ENCODE data around the gene NBEAL2. TPM values are rescaled to one million over a fixed set of nuclear protein-coding genes. Genes with fewer than 3 reads are reported as not detected.

The NBEAL2 gene
- total and polyA plus RNA-seq, 2 experiments from 2014 or later: 38.6 to 42.2 TPM

DNA sequence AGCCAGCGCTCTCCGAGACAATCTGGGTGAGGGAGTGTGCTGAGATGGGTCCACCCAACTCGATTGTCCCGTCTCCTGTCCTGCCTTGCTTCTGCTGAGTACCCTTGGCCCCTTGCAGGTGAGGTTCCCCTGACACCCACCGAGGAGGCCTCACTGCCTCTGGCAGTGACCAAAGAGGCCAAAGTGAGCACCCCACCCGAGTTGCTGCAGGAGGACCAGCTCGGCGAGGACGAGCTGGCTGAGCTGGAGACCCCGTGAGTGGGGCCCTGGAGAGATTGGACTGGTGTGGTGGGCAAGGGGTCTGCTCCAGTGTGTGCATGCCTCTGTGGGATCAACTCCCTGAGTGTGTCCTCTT is 23.6 kb downstream of the NBEAL2 start:
- no peaks in the 10 kb centered on the region for H3K27me3 ChIP-seq
- no peaks in the 10 kb centered on the region for H3K9me3 ChIP-seq (ENCODE audit: low read depth)
- H3K9me2 ChIP-seq (replicated peaks; ENCODE audit: insufficient read depth): no peaks in the 10 kb centered on the region
- TF ChIP-seq EZH2phosphoT487 (IDR thresholded peaks at IDR 0.05; ENCODE audit: low read depth, severe bottlenecking, unreplicated experiment): no peak
- TF ChIP-seq, protein P1, sequence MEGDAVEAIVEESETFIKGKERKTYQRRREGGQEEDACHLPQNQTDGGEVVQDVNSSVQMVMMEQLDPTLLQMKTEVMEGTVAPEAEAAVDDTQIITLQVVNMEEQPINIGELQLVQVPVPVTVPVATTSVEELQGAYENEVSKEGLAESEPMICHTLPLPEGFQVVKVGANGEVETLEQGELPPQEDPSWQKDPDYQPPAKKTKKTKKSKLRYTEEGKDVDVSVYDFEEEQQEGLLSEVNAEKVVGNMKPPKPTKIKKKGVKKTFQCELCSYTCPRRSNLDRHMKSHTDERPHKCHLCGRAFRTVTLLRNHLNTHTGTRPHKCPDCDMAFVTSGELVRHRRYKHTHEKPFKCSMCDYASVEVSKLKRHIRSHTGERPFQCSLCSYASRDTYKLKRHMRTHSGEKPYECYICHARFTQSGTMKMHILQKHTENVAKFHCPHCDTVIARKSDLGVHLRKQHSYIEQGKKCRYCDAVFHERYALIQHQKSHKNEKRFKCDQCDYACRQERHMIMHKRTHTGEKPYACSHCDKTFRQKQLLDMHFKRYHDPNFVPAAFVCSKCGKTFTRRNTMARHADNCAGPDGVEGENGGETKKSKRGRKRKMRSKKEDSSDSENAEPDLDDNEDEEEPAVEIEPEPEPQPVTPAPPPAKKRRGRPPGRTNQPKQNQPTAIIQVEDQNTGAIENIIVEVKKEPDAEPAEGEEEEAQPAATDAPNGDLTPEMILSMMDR (IDR thresholded peaks at IDR 0.05; ENCODE audit: poor library complexity): no peak
- no peak overlapping the region for H3K4me3 ChIP-seq
- 91% methylated on average over 8 of the region's 10 CpGs for WGBS (ENCODE audit: low lambda C conversion rate, missing lambda C conversion rate)
- no peak overlapping the region for H2AFZ ChIP-seq
- H3K36me3 ChIP-seq (replicated peaks; ENCODE audit: insufficient read depth, low read depth): no peaks in the 10 kb centered on the region
- no peak overlapping the region for H3K4me2 ChIP-seq
- DNase-seq (ENCODE audit: low spot score): no peak
- H3K79me2 ChIP-seq: no peaks in the 10 kb centered on the region
- H3K27ac ChIP-seq: no peak overlapping the region
- H4K20me1 ChIP-seq (ENCODE audit: insufficient read depth, poor library complexity, severe bottlenecking): no peaks in the 10 kb centered on the region
- H3K4me1 ChIP-seq (ENCODE audit: insufficient read depth): peaks cover 4% of the 10 kb centered on the region

DNA sequence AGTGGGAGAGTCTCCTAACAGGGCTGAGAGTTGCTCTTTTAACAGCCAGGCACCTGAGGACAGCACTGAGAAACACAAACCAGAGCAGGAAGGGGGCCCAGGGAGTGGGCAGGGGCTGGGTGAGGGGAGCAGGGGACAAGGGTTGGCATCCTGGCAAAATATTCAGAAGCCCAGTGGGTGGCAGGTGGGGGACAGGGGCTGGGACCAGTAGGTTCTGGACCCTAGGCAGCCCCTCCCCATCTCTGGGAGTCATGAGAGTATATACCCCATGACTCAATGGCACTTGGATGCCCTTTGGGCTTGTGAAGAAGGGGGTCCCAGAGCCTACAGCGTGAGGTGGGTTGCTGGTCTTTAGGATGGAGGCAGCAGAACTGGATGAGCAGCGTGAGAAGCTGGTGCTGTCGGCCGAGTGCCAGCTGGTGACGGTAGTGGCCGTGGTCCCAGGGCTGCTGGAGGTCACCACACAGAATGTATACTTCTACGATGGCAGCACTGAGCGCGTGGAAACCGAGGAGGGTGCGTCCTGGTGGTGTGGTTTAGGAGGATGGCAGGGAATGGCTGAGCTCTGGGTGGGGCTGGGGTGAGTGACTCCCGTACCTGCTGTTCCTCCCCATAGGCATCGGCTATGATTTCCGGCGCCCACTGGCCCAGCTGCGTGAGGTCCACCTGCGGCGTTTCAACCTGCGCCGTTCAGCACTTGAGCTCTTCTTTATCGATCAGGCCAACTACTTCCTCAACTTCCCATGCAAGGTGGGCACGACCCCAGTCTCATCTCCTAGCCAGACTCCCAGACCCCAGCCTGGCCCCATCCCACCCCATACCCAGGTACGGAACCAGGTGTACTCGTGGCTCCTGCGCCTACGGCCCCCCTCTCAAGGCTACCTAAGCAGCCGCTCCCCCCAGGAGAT is 24.2 kb downstream of the NBEAL2 start:
- Histone ChIP-seq H3K36me3 (replicated peaks; ENCODE audit: insufficient read depth, low read depth) (no peaks in the 10 kb centered on the region), H3K27ac (no peak overlapping the region), H3K4me3 (no peak overlapping the region), H3K79me2 (no peaks in the 10 kb centered on the region), H4K20me1 (ENCODE audit: insufficient read depth, poor library complexity, severe bottlenecking) (no peaks in the 10 kb centered on the region), H2AFZ (no peak overlapping the region), H3K9me2 (replicated peaks; ENCODE audit: insufficient read depth) (no peaks in the 10 kb centered on the region), H3K4me1 (ENCODE audit: insufficient read depth) (no peaks in the 10 kb centered on the region), H3K9me3 (ENCODE audit: low read depth) (no peaks in the 10 kb centered on the region), H3K4me2 (no peak overlapping the region), H3K27me3 (no peaks in the 10 kb centered on the region)
- TF ChIP-seq EZH2phosphoT487 (IDR thresholded peaks at IDR 0.05; ENCODE audit: low read depth, severe bottlenecking, unreplicated experiment) (no peak), EZH2 (IDR thresholded peaks at IDR 0.05; ENCODE audit: borderline replicate concordance) (no peak)
- TF ChIP-seq, protein P1 (IDR thresholded peaks at IDR 0.05; ENCODE audit: poor library complexity): no peak
- 98% methylated on average over 19 of the region's 27 CpGs for WGBS (ENCODE audit: low lambda C conversion rate, missing lambda C conversion rate)
- DNase-seq (ENCODE audit: low spot score): no peak

DNA sequence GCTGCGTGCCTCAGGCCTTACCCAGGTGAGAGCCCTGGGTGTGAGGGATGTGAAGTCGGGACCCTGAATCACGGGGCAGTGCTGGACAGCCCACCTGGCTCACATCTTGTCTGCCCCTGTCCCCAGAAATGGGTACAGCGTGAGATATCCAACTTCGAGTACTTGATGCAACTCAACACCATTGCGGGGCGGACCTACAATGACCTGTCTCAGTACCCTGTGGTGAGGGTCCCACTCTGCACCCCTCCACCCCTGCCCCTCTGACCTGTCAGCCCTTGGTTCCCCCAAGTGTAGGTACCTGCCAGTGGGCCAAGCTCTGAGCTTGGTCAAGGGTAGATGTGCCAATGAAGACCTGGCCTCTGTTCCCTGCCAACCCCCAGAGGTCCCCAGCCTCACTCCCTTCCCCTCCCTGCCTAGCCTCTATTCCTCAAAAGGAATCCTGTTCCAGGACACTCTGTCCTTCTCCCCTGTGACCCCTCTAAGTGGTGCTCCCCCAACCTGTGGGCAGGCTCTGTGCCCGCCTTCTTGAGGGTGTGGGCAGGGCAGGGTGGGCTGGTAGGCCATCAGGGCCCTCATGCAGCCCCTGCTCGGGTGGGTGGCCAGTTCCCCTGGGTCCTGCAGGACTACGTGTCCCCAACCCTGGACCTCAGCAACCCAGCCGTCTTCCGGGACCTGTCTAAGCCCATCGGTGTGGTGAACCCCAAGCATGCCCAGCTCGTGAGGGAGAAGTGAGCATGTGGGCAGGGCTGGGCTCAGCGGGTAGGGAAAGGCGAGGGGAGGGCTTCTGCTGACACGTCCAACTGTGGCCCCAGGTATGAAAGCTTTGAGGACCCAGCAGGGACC is 25.1 kb downstream of the NBEAL2 start:
- TF ChIP-seq EZH2phosphoT487 (IDR thresholded peaks at IDR 0.05; ENCODE audit: low read depth, severe bottlenecking, unreplicated experiment) (no peak), EZH2 (IDR thresholded peaks at IDR 0.05; ENCODE audit: borderline replicate concordance) (no peak)
- TF ChIP-seq, protein P1 (IDR thresholded peaks at IDR 0.05; ENCODE audit: poor library complexity): no peak

More for the DNA sequence above, 25.1 kb downstream of the NBEAL2 start:
- H3K36me3 ChIP-seq (replicated peaks; ENCODE audit: insufficient read depth, low read depth): no peaks in the 10 kb centered on the region
- H3K4me2 ChIP-seq: no peak overlapping the region
- no peaks in the 10 kb centered on the region for H3K9me2 ChIP-seq (replicated peaks; ENCODE audit: insufficient read depth)
- no peak overlapping the region for H2AFZ ChIP-seq
- H3K4me1 ChIP-seq (ENCODE audit: insufficient read depth): peaks cover under 1% of the 10 kb centered on the region
- H3K27ac ChIP-seq: no peak overlapping the region
- no peaks in the 10 kb centered on the region for H3K9me3 ChIP-seq (ENCODE audit: low read depth)
- WGBS (ENCODE audit: low lambda C conversion rate, missing lambda C conversion rate): 94% methylated on average over 17 of the region's 17 CpGs
- H3K27me3 ChIP-seq: no peaks in the 10 kb centered on the region
- DNase-seq (ENCODE audit: low spot score): no peak
- no peaks in the 10 kb centered on the region for H4K20me1 ChIP-seq (ENCODE audit: insufficient read depth, poor library complexity, severe bottlenecking)
- no peaks in the 10 kb centered on the region for H3K79me2 ChIP-seq
- H3K4me3 ChIP-seq: no peak overlapping the region

Measured in hepatocyte (in vitro differentiated cells).